GM18909 (cell line): ENCODE results near the gene DENND1A.

ENCODE experiments used
- ATAC-seq: cut with Tn5 transposase; IDR thresholded peaks from one replicate; pipeline ENCODE4 v1.9.1; 2021; ENCODE audit warnings: mild to moderate bottlenecking; ENCODE audit not compliant: unreplicated experiment, poor library complexity

Gene DENND1A

DNA sequence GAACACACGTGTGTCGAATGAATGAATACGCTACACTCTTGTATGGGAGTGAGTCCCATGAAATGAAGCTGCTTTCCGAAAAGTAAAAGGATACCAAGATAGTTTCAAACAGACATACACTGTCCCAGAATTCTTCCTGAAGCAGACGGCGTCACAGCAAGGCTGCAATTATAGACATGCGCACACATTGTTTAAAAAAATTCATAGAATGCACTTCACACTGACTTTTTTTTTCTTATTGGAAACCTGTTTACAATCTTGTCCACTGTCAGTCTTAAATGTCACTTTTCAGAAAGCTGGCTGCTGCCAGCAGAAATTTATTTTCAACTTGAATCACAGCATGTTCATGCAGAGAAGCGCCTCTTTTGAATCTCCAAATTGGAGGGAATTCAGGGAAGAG lies 449.1 kb downstream of the DENND1A start:
- ATAC-seq = no peak

DNA sequence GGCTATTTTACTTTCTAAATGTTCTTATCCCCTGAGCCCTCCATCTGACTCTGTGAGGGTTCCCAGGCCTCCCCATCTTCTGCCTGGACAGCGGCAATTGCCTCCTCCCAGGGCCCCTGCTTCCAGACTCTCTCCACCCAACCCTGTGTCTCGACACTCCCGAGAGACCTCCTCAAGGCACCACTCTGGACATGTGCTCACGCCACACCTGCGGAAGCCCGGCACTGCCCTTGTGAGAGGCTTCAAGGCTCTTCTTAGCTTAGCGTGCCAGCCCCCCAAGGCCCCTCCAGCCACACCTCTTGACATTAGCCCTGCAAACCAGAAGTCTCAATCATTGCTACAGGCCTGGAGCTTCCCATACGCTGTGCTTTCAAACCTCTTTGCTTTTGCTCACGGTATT lies 449.8 kb downstream of the DENND1A start:
- ATAC-seq = no peak

DNA sequence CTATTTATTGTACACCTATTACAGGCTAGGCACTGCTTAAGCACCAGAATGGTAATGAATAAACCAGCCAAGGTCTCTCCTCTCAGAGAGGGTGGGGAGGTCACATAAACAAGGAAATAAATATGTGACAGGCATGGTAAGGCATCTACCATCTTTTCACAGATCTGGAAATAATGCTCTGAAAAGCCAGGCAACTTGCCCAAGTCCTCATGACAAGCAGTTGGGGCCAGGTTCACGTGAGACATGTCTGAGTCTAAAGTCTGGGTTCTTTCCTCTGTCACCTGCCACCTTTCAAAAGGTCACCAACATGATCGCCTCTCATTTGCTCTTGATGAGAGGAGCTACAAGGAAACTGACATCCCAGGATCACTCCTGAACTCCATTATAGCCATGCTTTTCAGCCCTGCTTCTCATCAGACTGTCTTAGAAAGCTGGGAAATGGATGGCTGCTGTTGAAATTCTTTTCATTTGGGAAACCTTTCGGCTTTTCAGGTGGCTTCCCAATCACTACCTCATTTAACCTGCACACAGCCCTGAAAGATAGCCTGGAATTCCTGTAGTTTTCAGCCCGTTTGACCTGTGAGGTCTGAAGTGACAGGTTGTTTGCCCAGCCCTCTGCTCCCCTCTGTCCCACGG lies 450.8 kb downstream of the DENND1A start:
- no peak for ATAC-seq

DNA sequence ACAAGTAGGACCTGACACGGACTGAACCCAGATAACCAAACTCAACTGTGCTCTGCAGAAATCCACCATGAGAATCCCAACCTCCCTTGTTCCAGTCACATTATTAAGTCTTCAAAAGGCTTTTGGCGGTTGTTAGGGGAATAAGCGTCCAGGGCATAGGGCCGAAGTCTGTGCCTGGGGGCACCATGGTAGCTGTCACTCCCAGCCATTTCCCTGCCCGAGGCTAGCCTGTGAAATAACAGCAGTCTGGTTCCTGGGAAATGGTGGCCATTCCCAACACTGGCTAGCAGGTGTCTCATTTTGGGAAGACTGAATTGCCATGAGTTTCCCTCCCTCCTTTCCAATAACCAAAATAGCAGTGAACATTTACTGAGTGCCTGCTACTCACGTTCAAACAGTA lies 451.8 kb downstream of the DENND1A start:
- no peak for ATAC-seq

DNA sequence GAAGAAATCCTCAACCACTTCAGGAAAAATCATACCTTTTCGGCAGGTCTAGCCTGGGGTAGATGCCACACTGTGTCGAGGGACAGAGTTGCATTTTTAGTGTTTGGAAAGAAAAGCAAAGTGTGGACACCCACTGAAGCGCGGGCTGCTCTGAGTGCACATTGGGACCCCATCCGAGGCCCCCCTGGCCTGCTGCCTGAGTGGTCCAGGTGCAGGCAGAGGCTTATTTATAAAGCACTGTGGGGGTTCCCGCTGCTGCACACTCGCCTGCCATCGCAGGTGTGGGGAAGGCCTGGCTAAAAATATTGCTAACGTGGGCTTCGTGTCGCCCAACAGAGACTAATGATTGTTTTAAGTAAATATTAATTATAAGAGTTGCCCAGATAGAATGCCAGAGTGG lies 454.5 kb downstream of the DENND1A start:
- ATAC-seq = no peak

DNA sequence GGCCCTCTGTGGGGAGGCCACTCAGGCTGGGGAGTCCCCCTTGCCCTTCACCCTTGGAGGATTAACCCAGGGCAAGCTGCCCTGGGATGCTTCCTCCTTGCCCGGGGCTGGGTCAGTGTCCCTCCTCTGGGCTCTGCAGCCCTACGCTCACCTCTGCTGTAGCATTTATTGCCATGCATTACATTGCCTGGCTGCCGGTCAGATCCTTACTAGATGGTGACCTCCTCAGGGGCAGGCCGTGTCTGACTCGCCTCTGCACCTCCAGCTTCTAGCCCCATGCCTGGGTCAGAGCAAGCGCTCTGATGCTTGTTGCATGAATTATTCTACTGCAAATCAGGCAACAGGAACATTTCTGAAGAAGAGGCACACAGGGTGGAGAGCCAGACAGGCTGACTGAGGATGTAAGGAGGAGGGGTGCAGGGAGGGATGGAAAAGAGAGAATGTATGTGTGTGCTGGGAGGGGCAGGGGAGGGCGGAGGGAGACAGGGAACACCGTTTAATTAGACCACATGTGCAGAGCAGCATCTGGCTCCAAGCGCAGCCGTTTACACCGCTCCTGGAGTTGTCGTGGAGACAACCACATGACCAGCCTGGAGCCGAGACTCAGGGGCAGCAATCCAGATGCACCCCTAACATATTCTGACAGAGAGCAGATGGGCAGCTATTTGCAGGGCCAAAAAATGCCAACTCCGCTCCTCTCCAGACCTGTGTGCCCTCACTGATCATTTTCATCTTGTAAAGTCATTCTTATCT lies 456.9 kb downstream of the DENND1A start:
- ATAC-seq = no peak

DNA sequence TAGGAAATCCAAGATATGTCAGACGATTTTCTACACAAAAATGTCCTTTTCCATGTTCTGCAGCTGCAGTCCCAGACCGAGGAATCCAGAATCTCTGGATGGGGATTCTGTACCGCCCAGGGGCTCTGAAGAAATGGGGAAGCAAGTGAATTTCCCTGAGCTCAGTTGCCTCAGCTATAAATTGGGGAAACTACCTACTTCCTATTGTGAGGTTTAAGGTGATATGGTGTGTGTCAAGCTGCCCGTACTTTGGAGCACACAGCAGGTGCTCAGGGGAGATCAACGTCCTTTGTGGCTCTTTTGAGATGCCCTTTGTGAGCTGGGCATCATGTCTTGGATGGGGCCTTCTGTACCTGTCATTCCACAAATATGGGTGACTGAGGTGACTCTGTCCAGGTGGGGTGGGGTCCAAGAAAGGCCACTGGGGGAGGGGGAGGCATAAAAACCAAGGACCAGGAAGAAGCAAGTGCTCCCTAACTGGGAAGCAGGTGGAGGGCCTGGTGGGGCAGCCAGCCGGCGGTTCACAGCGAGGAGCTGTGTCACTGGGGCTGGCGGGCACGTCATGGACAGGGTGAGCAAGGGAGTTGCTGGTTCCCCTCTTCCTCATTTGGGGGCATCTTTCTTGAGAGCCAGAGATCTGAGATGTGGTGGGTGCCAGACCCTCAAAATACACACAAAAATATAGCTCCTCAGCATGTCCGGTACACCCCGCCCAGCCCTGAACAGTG lies 457.9 kb downstream of the DENND1A start:
- ATAC-seq = no peak

DNA sequence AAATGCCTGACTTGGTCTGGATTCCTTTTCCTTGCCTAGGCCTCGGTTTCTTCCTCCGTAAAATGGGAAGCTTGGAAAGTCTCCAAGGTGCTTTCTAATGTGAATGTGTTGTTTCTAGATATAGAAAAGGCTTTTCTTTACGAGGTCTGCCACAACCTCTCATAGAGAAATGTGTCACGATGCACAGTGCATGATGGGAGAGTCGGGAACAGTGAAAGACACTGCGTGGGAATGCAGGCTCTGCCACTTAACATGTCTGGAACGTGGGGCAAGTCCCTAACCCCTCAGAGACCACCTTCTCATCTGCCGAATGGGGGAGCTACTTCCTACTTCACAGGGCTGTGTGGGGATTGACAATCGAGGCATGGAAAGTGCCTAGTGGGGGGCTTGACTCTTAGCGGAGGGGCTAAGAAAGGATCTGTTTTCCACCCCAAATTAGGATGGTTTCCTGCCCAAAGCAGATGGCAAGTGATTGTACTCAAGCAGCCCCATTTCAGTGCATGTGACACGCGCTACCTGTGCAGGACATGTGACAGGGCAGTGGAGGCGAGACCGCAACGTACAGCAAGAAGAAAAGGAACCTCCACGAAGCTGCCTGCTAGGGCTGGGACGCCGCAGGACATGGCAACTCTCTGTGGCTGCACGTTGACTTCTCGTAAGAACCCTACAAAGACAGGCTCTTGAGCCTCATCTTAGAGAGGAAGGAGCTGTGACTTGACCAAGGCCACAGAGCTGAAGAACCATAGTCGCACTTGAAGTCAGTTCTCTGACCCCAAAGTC lies 458.7 kb downstream of the DENND1A start:
- ATAC-seq = no peak

DNA sequence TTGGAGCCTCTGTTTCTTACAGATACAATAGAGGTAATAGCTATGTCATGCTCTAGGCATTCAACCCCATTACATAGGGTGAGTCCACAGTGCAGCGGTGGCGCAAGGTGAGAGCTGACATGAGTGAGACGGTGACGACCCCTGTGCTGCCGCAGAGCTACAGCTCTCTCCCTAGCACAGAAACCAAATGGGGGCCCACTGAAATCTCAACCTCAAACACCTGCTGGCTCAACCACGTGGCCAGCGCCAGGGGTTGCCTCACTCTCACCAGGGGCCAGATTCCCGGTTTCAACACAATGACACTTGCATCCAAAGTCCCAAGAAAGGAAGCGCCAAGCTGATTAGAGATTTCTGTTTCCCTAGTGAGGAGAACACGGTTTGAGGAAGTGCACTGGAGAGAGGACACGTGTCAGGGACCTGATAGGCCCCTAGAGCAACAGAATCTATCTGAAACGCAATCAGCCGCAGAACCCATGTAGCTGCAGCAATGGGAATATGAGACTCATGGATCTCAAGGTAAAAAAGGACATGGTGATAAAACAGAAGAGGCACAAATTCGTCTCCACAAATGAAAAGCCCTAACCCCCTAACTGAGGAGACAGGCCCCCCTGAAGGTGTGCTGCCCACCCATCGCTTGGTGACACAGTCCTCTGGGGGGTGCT lies 459.7 kb downstream of the DENND1A start:
- no peak for ATAC-seq

DNA sequence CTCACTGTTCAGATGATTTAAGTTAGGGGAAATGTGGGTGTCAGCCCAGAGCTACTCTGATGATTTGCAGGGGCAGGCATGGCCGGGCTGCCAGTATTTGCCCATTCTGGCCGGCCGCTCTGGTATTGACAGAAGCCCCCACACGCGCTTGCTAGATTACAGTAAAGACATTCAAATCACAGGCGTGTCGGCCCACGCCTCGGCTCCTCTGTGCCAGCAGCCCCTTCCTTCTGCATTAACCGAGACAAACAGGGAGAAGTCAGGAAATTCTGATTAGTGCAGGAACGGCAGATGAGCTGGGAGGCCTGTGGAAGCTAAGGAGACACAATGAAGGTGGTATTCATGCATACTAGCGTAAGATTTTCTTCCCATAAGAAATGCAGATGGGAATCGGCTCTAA lies 460.6 kb downstream of the DENND1A start:
- no peak for ATAC-seq

DNA sequence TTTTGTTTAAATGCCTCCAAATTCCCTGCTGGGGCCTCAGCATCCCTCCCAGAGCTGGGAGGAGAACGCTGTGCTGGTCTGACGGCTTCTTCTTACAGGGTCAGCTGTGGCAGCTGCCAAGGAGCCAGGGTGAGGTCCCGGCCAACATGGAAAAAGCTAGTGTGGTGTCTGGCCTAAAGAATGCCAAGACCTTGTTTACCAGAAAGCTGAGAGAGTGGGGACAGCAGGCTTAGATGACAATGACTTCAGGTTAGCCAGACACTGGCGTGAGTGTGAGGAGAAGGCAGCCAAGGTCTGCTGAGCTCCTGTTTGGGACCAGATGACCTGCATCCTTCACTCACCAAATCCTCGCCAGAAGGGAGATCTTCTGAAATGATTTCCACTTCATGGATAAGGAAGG lies 461.4 kb downstream of the DENND1A start:
- no peak for ATAC-seq

DNA sequence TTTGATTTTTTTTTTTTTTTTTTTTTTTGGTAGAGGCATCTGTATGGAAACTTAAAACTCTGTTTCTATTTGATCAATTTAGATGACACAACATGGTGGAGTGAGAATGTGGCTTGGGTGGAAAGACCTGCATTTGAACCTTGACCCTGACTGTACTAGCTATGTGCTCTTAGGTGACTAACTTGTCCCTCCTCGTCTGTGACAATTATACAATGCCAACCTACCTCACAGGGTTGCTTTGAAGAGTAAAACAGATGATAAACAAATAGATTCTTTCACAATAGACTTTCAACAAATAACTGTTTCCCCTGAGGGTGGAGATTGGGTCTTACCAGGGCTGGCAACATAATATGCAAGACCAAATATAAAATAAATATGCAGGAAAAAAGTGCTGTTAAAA lies 464.6 kb downstream of the DENND1A start:
- ATAC-seq = no peak

DNA sequence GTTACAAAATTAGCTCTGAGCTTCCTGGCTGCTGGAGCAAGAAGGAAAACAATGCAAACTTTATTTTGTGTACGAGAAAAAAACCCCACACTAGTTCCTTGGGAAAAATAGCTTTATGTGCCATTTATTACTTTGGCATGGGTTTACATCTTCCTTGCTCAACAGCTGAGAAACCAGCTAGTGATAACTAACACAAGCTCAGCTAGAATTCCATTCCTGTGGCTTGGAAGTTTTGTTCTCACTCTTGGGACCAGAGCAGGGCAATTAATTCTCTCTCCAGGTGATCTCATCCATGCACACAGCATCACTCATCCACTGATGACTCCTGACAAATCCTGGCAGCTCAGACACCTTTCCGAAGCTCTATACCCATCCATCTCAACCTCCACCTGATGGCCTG lies 469.8 kb downstream of the DENND1A start:
- ATAC-seq = no peak

DNA sequence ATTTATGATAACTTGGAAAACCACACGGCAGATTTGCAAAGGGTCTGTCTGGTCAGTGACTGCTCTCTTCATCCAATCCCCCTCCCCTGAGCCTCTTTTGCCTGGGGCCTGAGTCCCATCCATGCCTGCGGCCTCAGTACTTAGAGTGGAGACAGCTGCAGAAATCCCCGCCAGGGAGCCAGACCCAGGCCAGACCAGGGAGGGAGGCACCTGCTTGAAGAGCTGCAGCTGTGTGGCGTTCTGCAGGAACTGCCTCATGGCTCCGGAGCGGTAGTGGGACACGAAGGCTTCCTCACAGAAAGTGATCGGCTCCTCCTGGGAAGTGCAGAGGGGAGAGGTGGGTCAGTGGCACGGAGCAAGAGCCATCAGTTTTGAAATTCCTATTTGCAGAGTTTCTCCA lies 472.3 kb downstream of the DENND1A start:
- no peak for ATAC-seq

DNA sequence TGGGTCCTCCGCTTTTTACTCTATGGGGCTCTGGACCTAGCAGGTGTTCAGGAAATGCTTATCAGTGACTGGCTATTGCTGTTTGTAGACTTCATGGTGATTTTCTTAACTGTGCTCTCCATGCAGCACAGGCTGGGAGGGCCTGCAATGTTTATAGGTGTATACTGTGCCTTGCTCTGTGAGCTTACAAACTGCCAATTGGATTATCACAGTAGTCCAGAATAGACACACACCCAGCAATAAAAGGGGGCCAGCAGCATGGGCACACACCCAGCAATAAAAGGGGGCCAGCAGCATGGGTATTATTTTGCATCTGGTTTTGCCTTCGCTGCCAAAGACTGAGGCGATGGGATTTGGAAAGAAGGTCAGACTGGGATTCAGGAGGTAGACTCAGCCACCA lies 473.9 kb downstream of the DENND1A start:
- no peak for ATAC-seq

DNA sequence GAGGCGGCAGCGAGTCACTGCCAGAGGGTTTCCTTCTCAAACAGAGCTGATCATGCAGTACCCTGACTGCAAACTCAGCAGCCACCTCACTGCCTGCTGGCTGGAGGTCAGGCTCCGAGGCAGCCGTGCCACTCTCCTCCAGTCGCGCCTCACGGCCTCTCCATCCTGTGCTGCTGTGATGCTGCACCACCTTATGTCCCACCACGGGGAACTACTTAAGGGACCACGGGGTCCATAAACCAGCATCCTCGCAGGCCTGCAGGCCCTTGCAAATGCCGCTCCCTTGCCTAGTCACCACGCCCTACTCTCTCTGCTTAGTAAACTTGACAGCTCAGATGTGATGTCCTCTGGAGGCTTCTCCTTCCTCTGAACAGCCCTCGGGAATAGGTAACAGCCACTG lies 474.7 kb downstream of the DENND1A start:
- no peak for ATAC-seq

DNA sequence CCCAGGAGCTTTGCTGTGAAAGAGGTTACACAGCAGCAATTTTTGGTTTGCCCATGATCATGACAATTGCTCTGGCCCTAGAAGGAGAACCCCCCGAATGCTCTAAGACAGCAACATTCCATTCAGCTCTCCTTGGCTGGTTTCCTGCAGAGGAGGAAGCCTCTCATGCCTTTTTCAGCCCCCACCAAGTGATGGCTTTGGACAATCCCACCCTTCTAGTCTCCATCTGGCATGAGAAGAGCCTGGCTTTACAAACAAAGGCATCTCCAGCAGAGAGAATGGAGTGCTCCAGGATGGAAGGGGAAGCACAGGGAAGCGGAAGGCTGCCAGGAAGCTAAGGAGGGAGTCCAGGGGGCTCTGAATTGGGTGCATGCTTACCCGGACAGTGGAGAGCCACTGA lies 475.6 kb downstream of the DENND1A start:
- ATAC-seq = no peak

DNA sequence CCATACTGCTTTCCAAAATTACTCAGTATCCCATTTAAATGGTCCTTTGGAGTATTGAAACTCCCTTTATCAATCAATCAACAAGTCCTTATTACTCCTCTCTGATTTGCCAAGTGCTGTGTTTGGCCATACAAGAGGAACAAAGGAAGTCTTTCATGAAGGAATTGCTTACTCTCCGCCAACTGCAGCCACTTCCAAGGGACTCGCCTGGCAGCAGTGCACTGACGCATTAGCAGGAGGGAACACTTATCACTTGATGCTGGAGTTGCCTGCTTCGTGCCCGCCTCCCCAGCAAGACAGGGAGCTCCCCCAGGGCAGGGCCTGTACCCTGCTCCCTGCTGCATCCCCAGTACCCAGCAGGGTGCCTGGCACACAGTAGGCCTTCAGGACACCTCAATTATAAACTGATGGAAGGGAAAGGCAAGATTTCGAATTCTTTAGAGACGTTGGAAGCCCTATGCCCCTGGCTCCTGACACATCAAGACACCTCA lies 476.1 kb downstream of the DENND1A start:
- no peak for ATAC-seq

DNA sequence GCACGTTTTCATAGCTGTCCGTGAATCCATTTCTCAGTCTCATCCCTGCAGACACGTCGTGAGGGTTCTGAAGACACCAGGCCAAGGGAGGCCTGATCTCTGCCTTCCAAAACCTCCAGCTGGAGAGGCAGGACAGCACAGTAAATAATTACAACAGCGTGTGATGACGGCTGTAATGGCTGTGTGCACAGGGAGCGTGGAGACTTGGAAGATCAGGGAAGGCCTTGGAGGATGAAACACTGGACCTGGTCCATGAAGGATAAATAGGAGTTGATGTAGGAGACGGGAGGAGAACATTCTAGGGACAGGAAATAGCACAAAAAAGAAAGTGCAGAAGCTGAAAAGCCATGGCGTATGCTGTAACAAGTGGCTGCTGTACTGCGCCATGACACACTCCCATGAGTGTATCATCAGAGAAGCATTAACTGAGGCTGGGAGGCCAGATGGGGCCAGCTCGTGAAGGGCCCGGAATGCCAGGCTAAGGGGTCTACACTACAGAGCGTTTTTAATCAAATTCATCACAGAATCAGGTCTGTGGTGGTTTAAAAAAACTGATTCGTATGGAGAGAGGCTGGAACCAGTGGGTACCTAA lies 476.8 kb downstream of the DENND1A start:
- ATAC-seq = no peak

DNA sequence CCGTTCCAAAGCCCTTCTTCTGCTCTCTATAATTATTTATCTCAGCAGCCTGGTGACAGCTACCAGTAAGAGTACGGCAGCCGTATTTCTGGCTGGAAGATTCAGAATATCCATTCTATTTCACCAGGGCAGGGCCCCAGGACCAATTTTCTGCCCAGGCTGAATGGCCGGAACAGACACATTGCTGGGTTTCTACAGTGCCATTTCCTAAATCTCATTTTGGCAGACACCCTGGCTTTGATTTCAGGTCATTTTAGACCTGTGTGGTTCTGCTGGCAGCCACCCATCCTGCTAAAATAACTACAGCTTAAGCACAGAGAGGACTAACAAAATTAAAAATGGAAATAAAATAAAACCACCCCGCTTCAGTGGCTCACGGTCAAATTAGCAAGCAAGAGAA lies 478.9 kb downstream of the DENND1A start:
- no peak for ATAC-seq
